H9 (cell line): ENCODE results near the gene YOD1. TPM values are rescaled to one million over a fixed set of nuclear protein-coding genes. Genes with fewer than 3 reads are reported as not detected.

Source experiments
- DNase-seq: peaks from one replicate; pipeline ENCODE4 v3.0.0-alpha.2; 2017
- H2AFZ ChIP-seq: one replicate; pipeline ENCODE4 v1.6.1; 2013; ENCODE audit warnings: mild to moderate bottlenecking, low read length, control low read depth, moderate library complexity
- H2AK5ac ChIP-seq: 2 replicates; pipeline ENCODE4 v1.6.1; 2013; ENCODE audit warnings: low read length, control low read depth, mixed read lengths; ENCODE audit not compliant: insufficient read length
- H2BK120ac ChIP-seq: one replicate; pipeline ENCODE4 v1.6.1; 2013; ENCODE audit warnings: low read depth, mild to moderate bottlenecking, low read length, control low read depth, inconsistent platforms; ENCODE audit not compliant: poor library complexity, severe bottlenecking
- H2BK12ac ChIP-seq: 2 replicates; pipeline ENCODE4 v1.6.1; 2013; ENCODE audit warnings: low read length, control low read depth, mixed read lengths, low read depth; ENCODE audit not compliant: insufficient read length
- H2BK15ac ChIP-seq: 2 replicates; pipeline ENCODE4 v1.6.1; 2013; ENCODE audit warnings: low read depth, low read length, control low read depth
- H2BK20ac ChIP-seq: one replicate; pipeline ENCODE4 v1.6.1; 2013; ENCODE audit warnings: low read depth, mild to moderate bottlenecking, low read length, control low read depth, inconsistent platforms; ENCODE audit not compliant: poor library complexity, severe bottlenecking
- H2BK5ac ChIP-seq: 2 replicates; pipeline ENCODE4 v1.6.1; 2013; ENCODE audit warnings: low read length, control low read depth, mixed read lengths; ENCODE audit not compliant: insufficient read length
- H3K14ac ChIP-seq: 2 replicates; pipeline ENCODE4 v1.6.1; 2013; ENCODE audit warnings: low read length, control low read depth; ENCODE audit not compliant: insufficient read depth
- H3K18ac ChIP-seq: 2 replicates; pipeline ENCODE4 v1.6.1; 2013; ENCODE audit warnings: low read depth, mild to moderate bottlenecking, mixed read lengths, low read length, control low read depth; ENCODE audit not compliant: insufficient read length
- H3K23ac ChIP-seq: 2 replicates; pipeline ENCODE4 v1.6.1; 2013; ENCODE audit warnings: low read length, control low read depth, mixed read lengths, low read depth; ENCODE audit not compliant: insufficient read length
- H3K23me2 ChIP-seq: 2 replicates; pipeline ENCODE4 v1.6.1; 2013; ENCODE audit warnings: low read depth, mild to moderate bottlenecking, mixed read lengths, low read length, control low read depth; ENCODE audit not compliant: insufficient read length, poor library complexity, severe bottlenecking
- H3K27ac ChIP-seq: 2 replicates; pipeline ENCODE4 v1.5.1; 2013; ENCODE audit warnings: low read length, control low read depth, mixed read lengths, low read depth; ENCODE audit not compliant: insufficient read length
- H3K27me3 ChIP-seq: 2 replicates; pipeline ENCODE4 v1.6.1; 2013; ENCODE audit warnings: low read length, control low read depth, inconsistent platforms; ENCODE audit not compliant: insufficient read depth
- H3K4ac ChIP-seq: 2 replicates; pipeline ENCODE4 v1.6.1; 2013; ENCODE audit warnings: low read depth, mild to moderate bottlenecking, control low read depth, inconsistent platforms, low read length, moderate library complexity
- H3K4me1 ChIP-seq: 2 replicates; pipeline ENCODE4 v1.6.1; 2013; ENCODE audit warnings: low read length, control low read depth, inconsistent platforms; ENCODE audit not compliant: insufficient read depth
- H3K4me2 ChIP-seq: 2 replicates; pipeline ENCODE4 v1.6.1; 2013; ENCODE audit warnings: low read length, control low read depth, mixed read lengths; ENCODE audit not compliant: insufficient read length, insufficient read depth
- H3K56ac ChIP-seq: 2 replicates; pipeline ENCODE4 v1.6.1; 2013; ENCODE audit warnings: low read depth, mild to moderate bottlenecking, mixed read lengths, low read length, control low read depth; ENCODE audit not compliant: insufficient read length
- H3K79me1 ChIP-seq: 2 replicates; pipeline ENCODE4 v1.6.1; 2013; ENCODE audit warnings: low read depth, mild to moderate bottlenecking, moderate library complexity, low read length, control low read depth, inconsistent platforms; ENCODE audit not compliant: insufficient read depth, poor library complexity, severe bottlenecking
- H3K79me2 ChIP-seq: 2 replicates; pipeline ENCODE4 v1.6.1; 2013; ENCODE audit warnings: low read length, control low read depth, inconsistent platforms; ENCODE audit not compliant: insufficient read depth
- H3K9ac ChIP-seq: 2 replicates; pipeline ENCODE4 v1.6.1; 2013; ENCODE audit warnings: low read length, control low read depth, mixed read lengths; ENCODE audit not compliant: insufficient read length; ENCODE audit errors: extremely low read depth
- H3K9me3 ChIP-seq: one replicate; pipeline ENCODE4 v1.6.1; 2013; ENCODE audit warnings: low read depth, low read length, inconsistent platforms; ENCODE audit not compliant: control insufficient read depth
- H3T11ph ChIP-seq: one replicate; pipeline ENCODE4 v1.6.1; 2013; ENCODE audit warnings: mild to moderate bottlenecking, low read length, control low read depth, inconsistent platforms
- H4K20me1 ChIP-seq: one replicate; pipeline ENCODE4 v1.6.1; 2013; ENCODE audit not compliant: control insufficient read depth, insufficient read length, insufficient read depth
- H4K5ac ChIP-seq: 2 replicates; pipeline ENCODE4 v1.6.1; 2013; ENCODE audit warnings: low read depth, mild to moderate bottlenecking, mixed read lengths, low read length, control low read depth; ENCODE audit not compliant: insufficient read length
- H4K8ac ChIP-seq: replicated peaks from 2 replicates; pipeline ENCODE4 v1.6.1; 2013; ENCODE audit warnings: low read length, control low read depth, mixed read lengths, low read depth; ENCODE audit not compliant: insufficient read length
- H4K91ac ChIP-seq: 2 replicates; pipeline ENCODE4 v1.6.1; 2013; ENCODE audit warnings: low read depth, mild to moderate bottlenecking, moderate library complexity, mixed read lengths, low read length, control low read depth; ENCODE audit not compliant: insufficient read length
- H3K27ac Mint-ChIP-seq, 3 experiments: 2 replicates in 2 of 3; 3 replicates in 1 of 3; pipeline ENCODE4 v1.8.0; 2020 to 2021; ENCODE audit warnings: mixed read lengths in 3 of 3, mild to moderate bottlenecking in 1 of 3, moderate library complexity in 1 of 3
- H3K27me3 Mint-ChIP-seq: 2 replicates; pipeline ENCODE4 v1.8.0; 2021; ENCODE audit warnings: low read depth, mild to moderate bottlenecking, moderate library complexity, mixed read lengths
- H3K36me3 Mint-ChIP-seq, 3 experiments: 2 replicates in 2 of 3; 3 replicates in 1 of 3; pipeline ENCODE4 v1.8.0; 2020 to 2021; ENCODE audit warnings: low read depth in 3 of 3, mixed read lengths in 3 of 3; ENCODE audit not compliant: insufficient read depth in 1 of 3
- H3K4me1 Mint-ChIP-seq, 2 experiments: 2 replicates each; pipeline ENCODE4 v1.8.0; 2020; ENCODE audit warnings: mixed read lengths in 2 of 2
- H3K4me3 Mint-ChIP-seq, 2 experiments: 2 replicates in 1 of 2; 3 replicates in 1 of 2; pipeline ENCODE4 v1.8.0; 2020 to 2021; ENCODE audit warnings: mild to moderate bottlenecking in 2 of 2, mixed read lengths in 2 of 2, moderate library complexity in 1 of 2
- H3K9me3 Mint-ChIP-seq, 2 experiments: 2 replicates in 1 of 2; 3 replicates in 1 of 2; pipeline ENCODE4 v1.8.0; 2020; ENCODE audit warnings: mild to moderate bottlenecking in 2 of 2, mixed read lengths in 2 of 2, moderate library complexity in 1 of 2
- WGBS: extraction: QIAGEN DNeasy Blood & Tissue Kit; methylation state at CpG from one replicate; pipeline ENCODE4 v1.1.7; 2013; ENCODE audit warnings: missing lambda C conversion rate, low lambda C conversion rate, mixed read lengths; ENCODE audit not compliant: insufficient read length; ENCODE audit errors: extremely low coverage; 5-methylcytosine and 5-hydroxymethylcytosine counted together
- total RNA-seq: library from RNA; stranded (reverse); gene quantifications from 2 replicates; pipeline ENCODE4 v1.2.1, GENCODE V29; 2021
- TF ChIP-seq, protein P1 (sequence below): fragments of 200-600 bp; sonication (generic); conservative IDR thresholded peaks from 3 replicates; pipeline ENCODE4 v1.8.0; 2021; ENCODE audit warnings: antibody characterized with exemption, mild to moderate bottlenecking

The YOD1 gene
- total RNA-seq, 1 experiment from 2014 or later, result 8.6 TPM

DNA sequence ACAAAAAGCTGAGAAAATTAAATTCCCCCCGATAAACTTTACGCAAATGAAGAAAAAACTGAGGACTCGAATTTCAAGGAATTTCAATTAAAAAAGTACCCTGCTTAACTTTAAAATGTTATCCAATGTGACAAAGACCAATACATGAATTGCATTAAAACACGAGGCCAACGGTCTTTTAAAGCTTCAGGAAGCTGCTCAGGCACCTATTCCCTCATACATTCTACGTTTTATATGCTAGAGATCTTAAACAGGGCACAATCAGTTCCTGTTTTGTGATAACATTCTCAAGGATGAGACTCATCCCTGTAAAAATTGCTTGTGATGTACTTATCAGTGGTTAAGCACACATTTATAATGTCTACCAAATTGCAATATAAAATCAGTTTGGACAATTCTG is 3.0 kb downstream of the YOD1 start:
- no peak overlapping the region for H3K9ac ChIP-seq
- H3K27me3 Mint-ChIP-seq, result no peaks in the 10 kb centered on the region
- DNase-seq, result no peak
- WGBS, result no CpG with 5 or more reads among the region's 6 CpGs
- H4K91ac ChIP-seq, result no peak overlapping the region
- H3K4me3 Mint-ChIP-seq, result no peak overlapping the region
- no peaks in the 10 kb centered on the region for H3K27me3 ChIP-seq
- no peaks in the 10 kb centered on the region for H4K20me1 ChIP-seq
- no peak overlapping the region for H2BK120ac ChIP-seq
- H3K18ac ChIP-seq, result no peak overlapping the region
- H3K23me2 ChIP-seq, result peaks cover 7% of the 10 kb centered on the region
- no peak overlapping the region for H3K4me2 ChIP-seq
- no peak overlapping the region; a peak in 1 of 7 replicates for H3K27ac Mint-ChIP-seq
- TF ChIP-seq, protein P1, sequence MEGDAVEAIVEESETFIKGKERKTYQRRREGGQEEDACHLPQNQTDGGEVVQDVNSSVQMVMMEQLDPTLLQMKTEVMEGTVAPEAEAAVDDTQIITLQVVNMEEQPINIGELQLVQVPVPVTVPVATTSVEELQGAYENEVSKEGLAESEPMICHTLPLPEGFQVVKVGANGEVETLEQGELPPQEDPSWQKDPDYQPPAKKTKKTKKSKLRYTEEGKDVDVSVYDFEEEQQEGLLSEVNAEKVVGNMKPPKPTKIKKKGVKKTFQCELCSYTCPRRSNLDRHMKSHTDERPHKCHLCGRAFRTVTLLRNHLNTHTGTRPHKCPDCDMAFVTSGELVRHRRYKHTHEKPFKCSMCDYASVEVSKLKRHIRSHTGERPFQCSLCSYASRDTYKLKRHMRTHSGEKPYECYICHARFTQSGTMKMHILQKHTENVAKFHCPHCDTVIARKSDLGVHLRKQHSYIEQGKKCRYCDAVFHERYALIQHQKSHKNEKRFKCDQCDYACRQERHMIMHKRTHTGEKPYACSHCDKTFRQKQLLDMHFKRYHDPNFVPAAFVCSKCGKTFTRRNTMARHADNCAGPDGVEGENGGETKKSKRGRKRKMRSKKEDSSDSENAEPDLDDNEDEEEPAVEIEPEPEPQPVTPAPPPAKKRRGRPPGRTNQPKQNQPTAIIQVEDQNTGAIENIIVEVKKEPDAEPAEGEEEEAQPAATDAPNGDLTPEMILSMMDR, result no peak
- peaks cover 13 to 28% (median 20%) of the 10 kb centered on the region in 3 experiments; a peak in 6 of 7 replicates for H3K36me3 Mint-ChIP-seq
- H3K27ac ChIP-seq, result no peak overlapping the region
- H3K4ac ChIP-seq, result no peak overlapping the region
- H2AFZ ChIP-seq, result no peak overlapping the region
- H2AK5ac ChIP-seq, result no peak overlapping the region
- H4K8ac ChIP-seq, result no peak overlapping the region
- no peaks in the 10 kb centered on the region for H3K79me1 ChIP-seq
- H3K9me3 ChIP-seq, result no peaks in the 10 kb centered on the region
- H2BK15ac ChIP-seq, result no peak overlapping the region
- H4K5ac ChIP-seq, result no peak overlapping the region
- H2BK5ac ChIP-seq, result no peak overlapping the region
- H3K14ac ChIP-seq, result no peak overlapping the region
- H2BK20ac ChIP-seq, result no peak overlapping the region
- no peaks in the 10 kb centered on the region; a peak in 1 of 5 replicates for H3K9me3 Mint-ChIP-seq
- H3K4me1 ChIP-seq, result peaks cover 3% of the 10 kb centered on the region; the same call in 1 of the 2 replicates
- peaks cover 10% of the 10 kb centered on the region; the same call in 1 of the 2 replicates for H3K79me2 ChIP-seq
- no peak overlapping the region for H3K56ac ChIP-seq
- H2BK12ac ChIP-seq, result no peak overlapping the region
- no peak overlapping the region for H3T11ph ChIP-seq
- H3K23ac ChIP-seq, result no peak overlapping the region
- peaks cover 40 to 42% of the 10 kb centered on the region in 2 experiments for H3K4me1 Mint-ChIP-seq
